Loucy (cell line): Measurements from ENCODE around the gene WWOX.
A peak's percentile ranks its signal among the peaks of the same experiment; 100 is the strongest.

ENCODE experiments used
- H2AFZ ChIP-seq: fragments of 200-600 bp; sonication (generic); 2 replicates; pipeline ENCODE4 v1.6.0; 2016; ENCODE audit warnings: antibody characterized with exemption, mild to moderate bottlenecking, low read length, moderate library complexity
- H3F3A ChIP-seq: fragments of 200-600 bp; 2 replicates; pipeline ENCODE4 v1.6.0; 2016; ENCODE audit warnings: antibody characterized with exemption, low read depth, mild to moderate bottlenecking
- H3K27me3 ChIP-seq: fragments of 200-600 bp; sonication (generic); 2 replicates; pipeline ENCODE4 v1.6.1; 2014; ENCODE audit warnings: low read length, mild to moderate bottlenecking; ENCODE audit not compliant: insufficient read depth, poor library complexity, severe bottlenecking
- H3K36me3 ChIP-seq: fragments of 200-600 bp; sonication (generic); 2 replicates; pipeline ENCODE4 v1.6.1; 2016; ENCODE audit warnings: low read length; ENCODE audit not compliant: insufficient read depth
- H3K4me1 ChIP-seq: fragments of 200-600 bp; sonication (generic); 2 replicates; pipeline ENCODE4 v1.5.1; 2014; ENCODE audit warnings: low read length, mild to moderate bottlenecking; ENCODE audit not compliant: insufficient read depth, poor library complexity, severe bottlenecking
- H3K4me2 ChIP-seq: fragments of 200-600 bp; sonication (generic); 2 replicates; pipeline ENCODE4 v1.6.0; 2014; ENCODE audit warnings: antibody characterized with exemption, low read length, low read depth, mild to moderate bottlenecking; ENCODE audit not compliant: poor library complexity, severe bottlenecking
- H3K4me3 ChIP-seq: fragments of 200-600 bp; sonication (generic); 2 replicates; pipeline ENCODE4 v1.5.1; 2014; ENCODE audit warnings: low read length, mild to moderate bottlenecking, mixed read lengths; ENCODE audit not compliant: poor library complexity, severe bottlenecking
- H3K79me2 ChIP-seq: fragments of 200-600 bp; sonication (generic); 2 replicates; pipeline ENCODE4 v1.6.1; 2014; ENCODE audit warnings: low read length; ENCODE audit not compliant: insufficient read depth
- H3K9ac ChIP-seq: fragments of 200-600 bp; sonication (generic); 2 replicates; pipeline ENCODE4 v1.6.0; 2014; ENCODE audit warnings: mild to moderate bottlenecking, low read depth, low read length, moderate library complexity; ENCODE audit not compliant: poor library complexity, severe bottlenecking
- H3K9me2 ChIP-seq: fragments of 200-600 bp; sonication (generic); replicated peaks from 2 replicates; pipeline ENCODE4 v1.6.1; 2016; ENCODE audit warnings: low read depth, low read length, mixed read lengths
- H3K9me3 ChIP-seq: fragments of 200-600 bp; sonication (generic); 2 replicates; pipeline ENCODE4 v1.6.1; 2014; ENCODE audit warnings: mild to moderate bottlenecking, antibody characterized with exemption, low read length, low read depth; ENCODE audit not compliant: insufficient read depth
- H4K20me1 ChIP-seq: fragments of 200-600 bp; sonication (generic); 2 replicates; pipeline ENCODE4 v1.6.0; 2014; ENCODE audit warnings: antibody characterized with exemption, low read length, mild to moderate bottlenecking; ENCODE audit not compliant: insufficient read depth, poor library complexity, severe bottlenecking
- CTCF ChIP-seq: fragments of 200-600 bp; sonication (generic); conservative IDR thresholded peaks from 2 replicates; pipeline ENCODE4 v1.5.1; 2014; ENCODE audit warnings: mild to moderate bottlenecking, antibody characterized with exemption, low read length
- EZH2phosphoT487 ChIP-seq: fragments of 200-600 bp; IDR thresholded peaks from 2 replicates; pipeline ENCODE4 v1.6.1; 2018; ENCODE audit warnings: antibody characterized with exemption, mild to moderate bottlenecking, moderate library complexity, borderline replicate concordance

The WWOX gene

GRCh38 chr16:78902321-78902720 lies 802.9 kb downstream of the WWOX start:
- no peak overlapping the region for H2AFZ ChIP-seq
- no peaks in the 10 kb centered on the region for H3K9me3 ChIP-seq
- no peak for TF ChIP-seq CTCF
- no peak for TF ChIP-seq EZH2phosphoT487
- H3K79me2 ChIP-seq = no peaks in the 10 kb centered on the region
- H3K9me2 ChIP-seq = no peaks in the 10 kb centered on the region
- no peaks in the 10 kb centered on the region for H3K27me3 ChIP-seq
- H3K4me3 ChIP-seq = no peak overlapping the region
- H3K4me2 ChIP-seq = no peak overlapping the region
- H3F3A ChIP-seq = no peaks in the 10 kb centered on the region
- no peak overlapping the region for H3K9ac ChIP-seq
- H3K4me1 ChIP-seq = peaks cover 4% of the 10 kb centered on the region
- H3K36me3 ChIP-seq = no peaks in the 10 kb centered on the region
- no peaks in the 10 kb centered on the region for H4K20me1 ChIP-seq

- Histone ChIP-seq H3K27me3 (no peaks in the 10 kb centered on the region), H3K9me2 (no peaks in the 10 kb centered on the region), H4K20me1 (no peaks in the 10 kb centered on the region), H3K4me2 (peak overlapping the region; percentile 40), H3K36me3 (no peaks in the 10 kb centered on the region), H3K9ac (no peak overlapping the region), H3K4me1 (peaks cover 4% of the 10 kb centered on the region), H3K79me2 (no peaks in the 10 kb centered on the region), H3K9me3 (no peaks in the 10 kb centered on the region), H3K4me3 (no peak overlapping the region), H2AFZ (peak overlapping the region; percentile 78), H3F3A (no peaks in the 10 kb centered on the region)
- no peak for TF ChIP-seq EZH2phosphoT487
- TF ChIP-seq CTCF = no peak
Observed at GRCh38 chr16:78903237-78903636, 803.8 kb downstream of the WWOX start.

GRCh38 chr16:78903843-78904242 lies 804.4 kb downstream of the WWOX start:
- Histone ChIP-seq H3K79me2 (no peaks in the 10 kb centered on the region), H2AFZ (peak overlapping the region; percentile 78), H3K36me3 (no peaks in the 10 kb centered on the region), H3K4me1 (peaks cover 4% of the 10 kb centered on the region), H3K9ac (no peak overlapping the region), H3F3A (no peaks in the 10 kb centered on the region), H3K4me3 (no peak overlapping the region), H3K9me3 (no peaks in the 10 kb centered on the region), H3K9me2 (no peaks in the 10 kb centered on the region), H4K20me1 (no peaks in the 10 kb centered on the region), H3K27me3 (no peaks in the 10 kb centered on the region), H3K4me2 (no peak overlapping the region)
- TF ChIP-seq CTCF (no peak), EZH2phosphoT487 (no peak)
